Measurements from ENCODE around the gene LHPP. TPM values are rescaled to one million over a fixed set of nuclear protein-coding genes. Genes with fewer than 3 reads are reported as not detected.

The LHPP gene
- polyA plus RNA-seq, 2 of the 4 experiments (the other 2 are of a cell fraction) = 14.4 to 18.6 TPM

- ChIA-PET CTCF (no interaction called here), POLR2A (no interaction called here)
- FAIRE-seq (no peak), DNase-seq (ENCODE audit: low read depth in 1 of 2, low spot score in 1 of 2) (no peak), ATAC-seq (no peak; a peak in 1 of 6 replicates)
- Histone ChIP-seq H3K4me3 (no peak overlapping the region), H3K4me1 (peaks cover 4% of the 10 kb centered on the region; the same call in 1 of the 3 replicates), H3K27ac (no peak overlapping the region), H3K9me3 (no peaks in the 10 kb centered on the region), H3K4me2 (no peak overlapping the region)
- TF ChIP-seq HDAC2 (IDR thresholded peaks at IDR 0.05) (no peak), EHMT2 (IDR thresholded peaks at IDR 0.05; ENCODE audit: low read depth) (no peak), RFX5 (IDR thresholded peaks at IDR 0.05) (no peak), CEBPB (IDR thresholded peaks at IDR 0.05) (no peak), RAD21 (conservative IDR thresholded peaks at IDR 0.05 in 1 of 2, IDR thresholded peaks at IDR 0.05 in 1 of 2) (no peak), KDM1A (IDR thresholded peaks at IDR 0.05; ENCODE audit: low read depth) (no peak), PBX3 (IDR thresholded peaks at IDR 0.05) (no peak), E2F6 (IDR thresholded peaks at IDR 0.05; ENCODE audit: borderline replicate concordance, low read depth) (no peak), BHLHE40 (IDR thresholded peaks at IDR 0.05; ENCODE audit: low read depth, low read length) (no peak), CHD4 (IDR thresholded peaks at IDR 0.05; ENCODE audit: borderline replicate concordance) (no peak), EHF (CRISPR knock-in tag; IDR thresholded peaks at IDR 0.05) (no peak), MAZ (IDR thresholded peaks at IDR 0.05; ENCODE audit: borderline replicate concordance, low read depth, low read length) (no peak), ATOH8 (CRISPR knock-in tag; IDR thresholded peaks at IDR 0.05; ENCODE audit: low read depth) (no peak), TP53 (CRISPR knock-in tag; IDR thresholded peaks at IDR 0.05) (no peak), REST (IDR thresholded peaks at IDR 0.05) (no peak), USF2 (IDR thresholded peaks at IDR 0.05) (no peak), NFE2L2 (conservative IDR thresholded peaks at IDR 0.05; ENCODE audit: low read length) (no peak), CTCF (IDR thresholded peaks at IDR 0.05) (no peak), SMC3 (IDR thresholded peaks at IDR 0.05) (no peak), FOSB (CRISPR knock-in tag; IDR thresholded peaks at IDR 0.05) (no peak)
- WGBS (ENCODE audit: missing lambda C conversion rate) = 71% methylated on average over 12 of the region's 14 CpGs
Measured at GRCh38 chr10:124608093-124608721, 146.6 kb downstream of the LHPP start.
